Panc1 (cell line): ENCODE data around the gene PHTF2.

Experiments
- POLR2AphosphoS5 ChIP-seq: IDR thresholded peaks from 2 replicates; pipeline ENCODE4 v1.6.1; 2012; ENCODE audit warnings: mild to moderate bottlenecking, low read depth, low read length, moderate library complexity
- SIN3A ChIP-seq: IDR thresholded peaks from 2 replicates; pipeline ENCODE4 v1.6.1; 2012; ENCODE audit warnings: low read depth, mild to moderate bottlenecking, low read length, moderate library complexity, borderline replicate concordance; ENCODE audit not compliant: insufficient read depth
- TCF7L2 ChIP-seq: IDR thresholded peaks from 2 replicates; pipeline ENCODE4 v1.6.1; 2011; ENCODE audit warnings: mild to moderate bottlenecking, low read depth, low read length, inconsistent platforms
- TF ChIP-seq, protein P1 (sequence below), 2 experiments: IDR thresholded peaks; 2 replicates each; pipeline ENCODE4 v1.6.1; 2011 to 2012; ENCODE audit warnings: low read depth in 2 of 2, control low read depth in 1 of 2, low read length in 1 of 2, mild to moderate bottlenecking in 1 of 2, moderate library complexity in 1 of 2; ENCODE audit not compliant: insufficient read depth in 1 of 2
- TF ChIP-seq, protein P2 (sequence below): fragments of 450-650 bp; IDR thresholded peaks from 2 replicates; pipeline ENCODE4 v1.5.1; 2017; ENCODE audit warnings: mild to moderate bottlenecking

DNA sequence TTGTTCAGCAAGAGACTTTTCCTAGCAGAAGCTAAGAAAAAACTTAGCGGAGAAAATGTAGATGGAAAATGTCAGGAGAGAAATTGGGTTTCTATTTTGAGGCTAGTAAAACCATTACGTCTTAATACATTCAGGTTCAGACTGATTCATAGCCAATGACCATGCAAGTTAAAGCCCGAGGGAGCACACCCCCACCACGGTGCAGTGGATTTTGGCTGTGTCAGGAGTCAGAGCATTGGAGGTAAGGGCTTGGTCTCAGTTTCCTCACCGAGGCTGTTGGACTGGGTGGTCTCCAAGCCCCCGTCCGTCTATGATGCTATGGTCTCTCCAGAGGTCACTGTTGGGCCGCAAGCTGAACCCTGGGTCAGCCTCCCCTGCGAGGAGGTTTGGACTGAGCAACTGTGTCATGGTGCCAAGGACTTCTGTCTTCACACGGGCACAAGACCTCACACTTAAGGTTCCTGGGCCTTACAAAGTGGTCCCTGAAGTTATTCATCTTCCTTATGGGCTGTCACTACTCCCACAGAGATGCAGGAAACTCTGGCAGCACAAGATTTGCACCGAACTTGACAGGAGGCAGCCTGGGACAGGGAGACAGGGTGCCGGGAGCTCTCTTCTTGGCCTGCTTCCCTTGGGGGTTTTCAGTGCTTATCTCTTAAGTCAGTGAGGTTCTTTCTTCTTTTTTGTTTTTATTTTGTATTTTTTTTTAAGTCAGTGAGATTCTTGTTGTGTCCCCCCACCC is 186.8 kb downstream of the PHTF2 start:
- TF ChIP-seq, protein P1, sequence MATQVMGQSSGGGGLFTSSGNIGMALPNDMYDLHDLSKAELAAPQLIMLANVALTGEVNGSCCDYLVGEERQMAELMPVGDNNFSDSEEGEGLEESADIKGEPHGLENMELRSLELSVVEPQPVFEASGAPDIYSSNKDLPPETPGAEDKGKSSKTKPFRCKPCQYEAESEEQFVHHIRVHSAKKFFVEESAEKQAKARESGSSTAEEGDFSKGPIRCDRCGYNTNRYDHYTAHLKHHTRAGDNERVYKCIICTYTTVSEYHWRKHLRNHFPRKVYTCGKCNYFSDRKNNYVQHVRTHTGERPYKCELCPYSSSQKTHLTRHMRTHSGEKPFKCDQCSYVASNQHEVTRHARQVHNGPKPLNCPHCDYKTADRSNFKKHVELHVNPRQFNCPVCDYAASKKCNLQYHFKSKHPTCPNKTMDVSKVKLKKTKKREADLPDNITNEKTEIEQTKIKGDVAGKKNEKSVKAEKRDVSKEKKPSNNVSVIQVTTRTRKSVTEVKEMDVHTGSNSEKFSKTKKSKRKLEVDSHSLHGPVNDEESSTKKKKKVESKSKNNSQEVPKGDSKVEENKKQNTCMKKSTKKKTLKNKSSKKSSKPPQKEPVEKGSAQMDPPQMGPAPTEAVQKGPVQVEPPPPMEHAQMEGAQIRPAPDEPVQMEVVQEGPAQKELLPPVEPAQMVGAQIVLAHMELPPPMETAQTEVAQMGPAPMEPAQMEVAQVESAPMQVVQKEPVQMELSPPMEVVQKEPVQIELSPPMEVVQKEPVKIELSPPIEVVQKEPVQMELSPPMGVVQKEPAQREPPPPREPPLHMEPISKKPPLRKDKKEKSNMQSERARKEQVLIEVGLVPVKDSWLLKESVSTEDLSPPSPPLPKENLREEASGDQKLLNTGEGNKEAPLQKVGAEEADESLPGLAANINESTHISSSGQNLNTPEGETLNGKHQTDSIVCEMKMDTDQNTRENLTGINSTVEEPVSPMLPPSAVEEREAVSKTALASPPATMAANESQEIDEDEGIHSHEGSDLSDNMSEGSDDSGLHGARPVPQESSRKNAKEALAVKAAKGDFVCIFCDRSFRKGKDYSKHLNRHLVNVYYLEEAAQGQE (IDR thresholded peaks at IDR 0.05; ENCODE audit: insufficient read depth in 1 of 2, low read depth in 2 of 2, low read length in 1 of 2): no peak
- TF ChIP-seq, protein P2, sequence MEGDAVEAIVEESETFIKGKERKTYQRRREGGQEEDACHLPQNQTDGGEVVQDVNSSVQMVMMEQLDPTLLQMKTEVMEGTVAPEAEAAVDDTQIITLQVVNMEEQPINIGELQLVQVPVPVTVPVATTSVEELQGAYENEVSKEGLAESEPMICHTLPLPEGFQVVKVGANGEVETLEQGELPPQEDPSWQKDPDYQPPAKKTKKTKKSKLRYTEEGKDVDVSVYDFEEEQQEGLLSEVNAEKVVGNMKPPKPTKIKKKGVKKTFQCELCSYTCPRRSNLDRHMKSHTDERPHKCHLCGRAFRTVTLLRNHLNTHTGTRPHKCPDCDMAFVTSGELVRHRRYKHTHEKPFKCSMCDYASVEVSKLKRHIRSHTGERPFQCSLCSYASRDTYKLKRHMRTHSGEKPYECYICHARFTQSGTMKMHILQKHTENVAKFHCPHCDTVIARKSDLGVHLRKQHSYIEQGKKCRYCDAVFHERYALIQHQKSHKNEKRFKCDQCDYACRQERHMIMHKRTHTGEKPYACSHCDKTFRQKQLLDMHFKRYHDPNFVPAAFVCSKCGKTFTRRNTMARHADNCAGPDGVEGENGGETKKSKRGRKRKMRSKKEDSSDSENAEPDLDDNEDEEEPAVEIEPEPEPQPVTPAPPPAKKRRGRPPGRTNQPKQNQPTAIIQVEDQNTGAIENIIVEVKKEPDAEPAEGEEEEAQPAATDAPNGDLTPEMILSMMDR: no peak
- TF ChIP-seq POLR2AphosphoS5 (no peak), SIN3A (no peak), TCF7L2 (no peak)
